NB4 (cell line): ENCODE results near the gene PRR5L.

Experiments
- DNase-seq: peaks from one replicate; pipeline ENCODE4 v3.0.0; 2010; ENCODE audit warnings: low read depth
- H3K4me3 ChIP-seq: one replicate; pipeline ENCODE4 v1.5.1; 2011; ENCODE audit warnings: mild to moderate bottlenecking, low read depth, low read length, moderate library complexity
- MYC ChIP-seq: IDR thresholded peaks from 2 replicates; pipeline ENCODE4 v1.6.1; 2011; ENCODE audit warnings: low read depth, low read length
- POLR2A ChIP-seq: IDR thresholded peaks from 2 replicates; pipeline ENCODE4 v1.6.1; 2011; ENCODE audit warnings: mild to moderate bottlenecking; ENCODE audit not compliant: insufficient read length; ENCODE audit errors: extremely low read depth
- TF ChIP-seq, protein P1 (sequence below): IDR thresholded peaks from one replicate; pipeline ENCODE4 v1.5.1; 2012; ENCODE audit warnings: low read depth, low read length
- TF ChIP-seq, protein P2 (sequence below): IDR thresholded peaks from 2 replicates; pipeline ENCODE4 v1.6.1; 2011; ENCODE audit warnings: low read depth, low read length

The PRR5L gene

DNA sequence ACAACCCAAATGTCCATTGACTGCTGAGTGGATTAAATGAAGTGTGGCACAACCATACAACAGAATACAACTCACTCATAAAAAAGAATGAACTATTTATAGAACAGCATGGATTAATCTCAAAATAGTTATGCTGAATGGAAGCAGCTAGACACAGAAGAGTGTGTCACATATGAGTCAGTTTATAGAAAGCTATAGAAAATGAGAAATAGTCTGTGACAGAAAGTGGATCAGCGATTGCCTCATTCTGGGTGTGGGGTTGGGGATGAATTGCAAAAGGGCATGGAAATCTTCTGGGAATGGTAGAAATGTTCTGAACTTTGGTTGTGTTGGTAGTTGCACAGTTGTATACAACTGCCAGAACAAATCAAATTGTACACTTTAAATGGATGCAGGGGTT, 37.4 kb downstream of the PRR5L start:
- DNase-seq = no peak

DNA sequence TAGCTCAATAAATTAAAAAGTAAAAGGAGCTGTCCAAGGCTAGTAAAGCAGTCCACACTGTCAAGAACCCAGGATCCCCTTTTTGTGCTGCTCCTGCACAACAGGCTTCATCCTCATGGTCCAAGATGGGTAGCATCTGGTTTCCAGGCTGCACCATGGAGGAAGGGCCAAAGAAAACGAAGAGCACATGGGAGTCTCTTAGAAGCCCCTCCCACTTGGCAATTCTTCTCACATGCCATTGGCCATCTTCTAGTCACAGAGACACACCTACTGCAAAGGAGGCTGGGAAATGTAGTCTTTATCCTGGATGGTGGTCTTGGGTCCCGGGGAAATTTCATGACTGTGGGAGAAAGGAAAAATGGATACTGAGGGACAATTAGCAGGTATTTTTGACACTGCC, 37.8 kb downstream of the PRR5L start:
- DNase-seq = peak; percentile 34
- TF ChIP-seq POLR2A = no peak
- TF ChIP-seq, protein P1, sequence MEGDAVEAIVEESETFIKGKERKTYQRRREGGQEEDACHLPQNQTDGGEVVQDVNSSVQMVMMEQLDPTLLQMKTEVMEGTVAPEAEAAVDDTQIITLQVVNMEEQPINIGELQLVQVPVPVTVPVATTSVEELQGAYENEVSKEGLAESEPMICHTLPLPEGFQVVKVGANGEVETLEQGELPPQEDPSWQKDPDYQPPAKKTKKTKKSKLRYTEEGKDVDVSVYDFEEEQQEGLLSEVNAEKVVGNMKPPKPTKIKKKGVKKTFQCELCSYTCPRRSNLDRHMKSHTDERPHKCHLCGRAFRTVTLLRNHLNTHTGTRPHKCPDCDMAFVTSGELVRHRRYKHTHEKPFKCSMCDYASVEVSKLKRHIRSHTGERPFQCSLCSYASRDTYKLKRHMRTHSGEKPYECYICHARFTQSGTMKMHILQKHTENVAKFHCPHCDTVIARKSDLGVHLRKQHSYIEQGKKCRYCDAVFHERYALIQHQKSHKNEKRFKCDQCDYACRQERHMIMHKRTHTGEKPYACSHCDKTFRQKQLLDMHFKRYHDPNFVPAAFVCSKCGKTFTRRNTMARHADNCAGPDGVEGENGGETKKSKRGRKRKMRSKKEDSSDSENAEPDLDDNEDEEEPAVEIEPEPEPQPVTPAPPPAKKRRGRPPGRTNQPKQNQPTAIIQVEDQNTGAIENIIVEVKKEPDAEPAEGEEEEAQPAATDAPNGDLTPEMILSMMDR = no peak
- TF ChIP-seq, protein P2, sequence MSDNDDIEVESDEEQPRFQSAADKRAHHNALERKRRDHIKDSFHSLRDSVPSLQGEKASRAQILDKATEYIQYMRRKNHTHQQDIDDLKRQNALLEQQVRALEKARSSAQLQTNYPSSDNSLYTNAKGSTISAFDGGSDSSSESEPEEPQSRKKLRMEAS = peak; percentile 36; the same call in 1 of the 2 replicates
- TF ChIP-seq MYC = no peak
- H3K4me3 ChIP-seq = no peak overlapping the region

More for the DNA sequence above, 37.4 kb downstream of the PRR5L start:
- TF ChIP-seq, protein P2 = no peak
- no peak for TF ChIP-seq MYC
- TF ChIP-seq, protein P1 = no peak
- no peak for TF ChIP-seq POLR2A
- no peak overlapping the region for H3K4me3 ChIP-seq

DNA sequence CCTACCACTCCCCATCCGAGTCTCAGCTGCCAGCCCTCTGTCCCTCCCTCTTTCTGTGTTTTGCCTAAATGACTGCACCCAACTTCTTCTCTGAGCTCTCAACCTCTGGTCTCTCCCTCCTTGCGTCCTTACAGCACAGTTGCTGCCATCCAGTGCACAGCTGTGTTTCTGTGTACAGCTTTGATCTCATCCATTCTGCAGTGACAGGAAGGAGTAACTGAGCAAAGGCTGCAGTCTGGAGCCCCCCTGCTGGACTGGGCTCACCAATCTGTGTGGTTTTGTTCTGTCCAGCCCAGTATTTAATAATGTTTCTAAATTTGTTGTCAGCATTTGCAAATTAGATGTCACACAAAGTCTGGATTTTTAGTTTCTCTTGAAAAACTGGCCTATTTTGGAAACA, 43.8 kb downstream of the PRR5L start:
- H3K4me3 ChIP-seq = no peak overlapping the region
- no peak for DNase-seq
- TF ChIP-seq POLR2A = no peak

DNA sequence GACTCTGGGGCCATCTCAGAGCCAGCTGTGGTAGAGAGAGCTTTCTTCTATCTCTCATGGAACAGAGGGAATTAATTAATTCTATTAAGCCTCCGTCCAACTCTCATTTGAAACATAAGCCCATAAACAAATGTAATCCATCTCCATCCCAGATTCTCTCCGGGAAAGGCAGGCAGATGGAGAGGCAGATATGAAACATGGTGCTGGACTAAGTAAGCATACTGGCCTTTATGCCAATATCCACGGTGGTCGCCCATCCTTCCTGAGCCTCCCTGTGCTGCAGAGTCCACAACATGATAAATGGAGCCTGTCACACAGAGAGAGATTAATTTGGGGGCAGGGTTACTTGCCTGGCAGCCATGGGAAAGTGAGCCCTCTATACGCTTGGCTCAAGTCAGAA, 44.8 kb downstream of the PRR5L start:
- TF ChIP-seq MYC = no peak
- TF ChIP-seq, protein P1 = no peak
- TF ChIP-seq POLR2A = no peak
- TF ChIP-seq, protein P2 = no peak
- no peak overlapping the region for H3K4me3 ChIP-seq
- no peak for DNase-seq

DNA sequence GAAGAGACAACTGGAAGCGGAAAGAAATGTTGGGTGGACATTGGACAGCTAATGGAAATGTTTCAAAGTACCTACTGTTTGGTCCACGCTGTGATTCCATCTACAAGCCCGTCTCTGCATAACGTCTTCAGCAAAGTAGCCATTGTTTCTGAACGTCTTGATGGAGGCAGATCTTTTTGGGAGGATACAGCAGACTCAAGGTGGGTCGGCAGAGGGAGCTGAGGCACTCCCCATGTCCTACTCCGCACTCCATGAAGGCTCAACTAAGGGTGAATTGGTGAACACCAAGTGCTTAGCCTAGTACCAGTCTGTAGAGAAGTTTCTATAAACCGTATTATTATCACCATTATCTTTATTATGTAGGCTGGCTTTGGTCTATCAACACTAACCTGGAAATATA, 45.8 kb downstream of the PRR5L start:
- TF ChIP-seq MYC = no peak
- TF ChIP-seq, protein P2 = no peak
- no peak for TF ChIP-seq POLR2A
- TF ChIP-seq, protein P1 = no peak
- DNase-seq = no peak
- no peak overlapping the region for H3K4me3 ChIP-seq

DNA sequence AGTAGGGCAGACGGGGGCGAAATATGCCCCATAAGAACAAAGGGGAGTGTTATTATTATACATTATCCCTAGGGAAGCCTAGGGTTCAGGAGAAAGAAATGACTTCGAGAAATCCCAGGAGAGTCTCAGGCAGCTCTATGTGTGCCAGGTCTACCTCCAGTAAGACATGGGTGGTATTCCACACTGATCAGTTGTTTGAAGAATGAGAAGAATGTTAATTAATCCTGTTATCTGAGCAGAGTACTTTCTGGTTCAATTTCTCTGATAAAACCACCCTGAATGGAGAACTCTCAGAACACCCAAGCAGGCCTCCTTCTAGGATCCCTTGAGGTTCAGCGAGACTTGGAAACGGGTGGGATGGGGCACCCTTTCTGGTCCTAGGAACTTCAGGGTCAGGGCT, 46.2 kb downstream of the PRR5L start:
- DNase-seq = no peak
- TF ChIP-seq MYC (no peak), POLR2A (no peak)
- TF ChIP-seq, protein P2 = no peak
- TF ChIP-seq, protein P1 = no peak
- H3K4me3 ChIP-seq = no peak overlapping the region
